ENCODE data around the gene ULK4. TPM values are rescaled to one million over a fixed set of nuclear protein-coding genes. Genes with fewer than 3 reads are reported as not detected.

ULK4 gene
- total RNA-seq, 4 donors from 2014 or later: 8.4 to 43.8 (median 20.8) TPM

DNA sequence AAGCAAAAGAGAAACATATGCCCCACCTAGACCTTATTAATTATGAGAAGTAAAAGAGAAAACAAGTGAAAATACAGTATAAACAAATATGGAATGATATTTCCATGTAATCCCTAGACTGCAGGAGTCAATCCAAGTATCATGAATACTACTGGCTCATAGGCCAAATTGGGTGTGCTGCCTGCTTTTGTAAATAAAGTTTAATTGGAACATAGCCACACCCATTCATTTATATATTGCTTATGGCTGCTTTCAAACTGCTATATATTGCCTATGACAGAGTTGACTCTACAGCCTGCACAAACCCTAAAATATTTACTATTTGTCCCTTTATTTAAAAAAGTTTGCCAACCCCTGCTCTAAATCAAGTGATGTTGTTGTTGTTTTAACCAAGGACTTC lies 5.3 kb downstream of the ULK4 start:
- DNase-seq: no peak
- TF ChIP-seq POLR2A (IDR thresholded peaks at IDR 0.05): no peak
- TF ChIP-seq, protein P1, sequence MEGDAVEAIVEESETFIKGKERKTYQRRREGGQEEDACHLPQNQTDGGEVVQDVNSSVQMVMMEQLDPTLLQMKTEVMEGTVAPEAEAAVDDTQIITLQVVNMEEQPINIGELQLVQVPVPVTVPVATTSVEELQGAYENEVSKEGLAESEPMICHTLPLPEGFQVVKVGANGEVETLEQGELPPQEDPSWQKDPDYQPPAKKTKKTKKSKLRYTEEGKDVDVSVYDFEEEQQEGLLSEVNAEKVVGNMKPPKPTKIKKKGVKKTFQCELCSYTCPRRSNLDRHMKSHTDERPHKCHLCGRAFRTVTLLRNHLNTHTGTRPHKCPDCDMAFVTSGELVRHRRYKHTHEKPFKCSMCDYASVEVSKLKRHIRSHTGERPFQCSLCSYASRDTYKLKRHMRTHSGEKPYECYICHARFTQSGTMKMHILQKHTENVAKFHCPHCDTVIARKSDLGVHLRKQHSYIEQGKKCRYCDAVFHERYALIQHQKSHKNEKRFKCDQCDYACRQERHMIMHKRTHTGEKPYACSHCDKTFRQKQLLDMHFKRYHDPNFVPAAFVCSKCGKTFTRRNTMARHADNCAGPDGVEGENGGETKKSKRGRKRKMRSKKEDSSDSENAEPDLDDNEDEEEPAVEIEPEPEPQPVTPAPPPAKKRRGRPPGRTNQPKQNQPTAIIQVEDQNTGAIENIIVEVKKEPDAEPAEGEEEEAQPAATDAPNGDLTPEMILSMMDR (IDR thresholded peaks at IDR 0.05): no peak
- Histone ChIP-seq H3K4me1 (peaks cover 0 to 9% (median 4%) of the 10 kb centered on the region in 4 donors), H3K4me3 (no peak overlapping the region), H3K27ac (no peak overlapping the region), H3K27me3 (no peaks in the 10 kb centered on the region), H3K9me3 (no peaks in the 10 kb centered on the region), H3K36me3 (no peaks in the 10 kb centered on the region)

DNA sequence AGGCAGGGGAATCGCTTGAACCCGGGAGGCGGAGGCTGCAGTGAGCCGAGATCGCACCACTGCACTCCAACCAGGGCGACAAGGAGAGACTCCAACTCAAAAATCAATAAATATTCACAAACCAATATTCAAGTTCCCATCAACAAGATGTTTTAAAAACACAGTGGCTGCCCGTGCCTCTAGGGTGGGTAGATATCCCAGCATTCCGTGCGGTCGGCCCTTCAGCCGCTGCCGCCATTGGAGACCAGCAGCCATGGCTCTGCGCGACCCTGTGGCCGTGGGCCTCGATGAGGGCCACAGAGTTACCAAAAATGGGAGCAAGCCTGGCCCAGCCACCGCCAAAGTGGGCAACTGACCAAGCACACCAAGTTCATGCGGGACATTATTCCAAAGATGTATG lies 6.7 kb downstream of the ULK4 start:
- Histone ChIP-seq H3K36me3 (no peaks in the 10 kb centered on the region), H3K27me3 (no peaks in the 10 kb centered on the region), H3K4me1 (no peaks in the 10 kb centered on the region), H3K9me3 (no peaks in the 10 kb centered on the region), H3K4me3 (no peak overlapping the region), H3K27ac (no peak overlapping the region)
- no peak for TF ChIP-seq POLR2A (IDR thresholded peaks at IDR 0.05)
- TF ChIP-seq, protein P1 (IDR thresholded peaks at IDR 0.05): no peak
- DNase-seq: no peak

DNA sequence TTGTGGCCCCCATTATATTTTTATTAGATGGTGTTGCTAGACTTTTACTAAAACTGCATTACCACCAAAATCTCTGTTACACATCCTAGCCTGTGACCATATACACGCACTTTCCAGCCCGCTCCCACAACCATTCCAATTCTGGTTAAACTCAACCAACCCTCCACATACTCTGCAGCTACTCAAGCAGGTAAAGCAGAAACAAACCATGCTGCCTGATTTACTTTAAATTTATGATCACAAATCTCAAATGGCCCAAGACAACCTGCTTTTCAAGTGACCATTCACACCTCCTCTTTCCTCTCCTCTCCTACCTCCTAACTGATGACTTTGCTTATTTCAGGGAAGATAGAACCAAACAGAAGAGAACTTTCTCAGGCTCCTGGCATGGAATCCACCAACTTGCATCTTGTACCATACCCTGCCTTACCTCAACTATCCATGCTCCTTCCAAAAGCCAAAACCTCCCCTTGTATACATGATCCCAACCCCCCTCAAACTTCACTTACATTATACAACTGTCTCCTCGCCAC lies 18.5 kb downstream of the ULK4 start:
- no peaks in the 10 kb centered on the region for H3K27me3 ChIP-seq
- no peak for TF ChIP-seq POLR2A (IDR thresholded peaks at IDR 0.05)
- TF ChIP-seq, protein P1 (IDR thresholded peaks at IDR 0.05): no peak
- H3K4me3 ChIP-seq: no peak overlapping the region
- H3K27ac ChIP-seq: no peak overlapping the region
- H3K9me3 ChIP-seq: no peaks in the 10 kb centered on the region
- no peaks in the 10 kb centered on the region for H3K4me1 ChIP-seq
- H3K36me3 ChIP-seq: no peaks in the 10 kb centered on the region
- DNase-seq: no peak

DNA sequence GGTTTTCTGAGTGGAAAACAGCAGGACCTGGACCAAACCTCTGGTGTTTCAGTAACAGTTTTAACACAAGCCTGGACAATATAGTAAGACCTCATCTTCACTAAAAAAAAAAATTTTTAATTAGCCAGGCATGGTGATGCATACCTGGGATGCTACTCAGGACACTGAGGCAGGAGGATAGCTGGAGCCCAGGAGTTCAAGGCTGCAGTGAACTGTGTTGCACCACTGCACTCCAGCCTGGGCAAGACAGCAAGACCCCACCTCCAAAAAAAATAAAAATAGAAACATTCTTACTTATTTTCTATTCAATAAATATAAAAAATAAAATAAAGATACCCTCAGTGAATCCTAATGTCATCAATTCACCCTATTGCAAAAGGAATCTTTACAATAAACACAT lies 21.5 kb downstream of the ULK4 start:
- no peak for TF ChIP-seq POLR2A (IDR thresholded peaks at IDR 0.05)
- TF ChIP-seq, protein P1 (IDR thresholded peaks at IDR 0.05): no peak
- Histone ChIP-seq H3K9me3 (no peaks in the 10 kb centered on the region), H3K4me3 (no peak overlapping the region), H3K4me1 (no peaks in the 10 kb centered on the region), H3K27ac (no peak overlapping the region), H3K36me3 (no peaks in the 10 kb centered on the region), H3K27me3 (no peaks in the 10 kb centered on the region)
- no peak for DNase-seq

DNA sequence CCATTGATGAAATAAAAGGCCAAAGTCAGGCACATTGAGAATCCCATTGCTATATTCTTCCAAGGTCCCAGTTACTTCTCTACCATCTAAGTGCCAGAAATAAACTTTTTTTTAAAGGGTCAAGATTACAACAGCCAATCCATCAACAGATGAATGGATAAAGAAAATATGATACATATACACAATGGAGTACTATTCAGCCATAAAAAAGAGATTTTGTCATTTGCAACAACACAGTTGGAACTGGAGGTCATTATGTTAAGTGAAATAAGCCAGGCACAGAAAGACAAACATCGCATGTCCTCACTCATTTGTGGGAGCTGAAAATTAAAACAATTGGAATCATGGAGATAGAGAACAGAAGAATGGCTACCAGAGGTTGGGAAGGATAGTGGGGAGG lies 25.5 kb downstream of the ULK4 start:
- DNase-seq: no peak
- Histone ChIP-seq H3K9me3 (no peaks in the 10 kb centered on the region), H3K36me3 (no peaks in the 10 kb centered on the region), H3K27me3 (no peaks in the 10 kb centered on the region), H3K27ac (no peak overlapping the region), H3K4me1 (peaks cover 0 to 7% (median 0%) of the 10 kb centered on the region in 4 donors), H3K4me3 (no peak overlapping the region)
- TF ChIP-seq, protein P1 (IDR thresholded peaks at IDR 0.05): no peak
- TF ChIP-seq POLR2A (IDR thresholded peaks at IDR 0.05): no peak
